ENCODE measurements around the gene NDUFAF7. TPM values are rescaled to one million over a fixed set of nuclear protein-coding genes. Genes with fewer than 3 reads are reported as not detected.
A peak's percentile ranks its signal among the peaks of the same experiment; 100 is the strongest.

NDUFAF7 gene
- polyA plus RNA-seq, 1 experiment = 23.3 TPM

GRCh38 chr2:37281916-37282315 lies 50.5 kb downstream of the NDUFAF7 start:
- Histone ChIP-seq H3K9me3 (ENCODE audit: control insufficient read depth, insufficient read depth, low read length) (no peaks in the 10 kb centered on the region), H3K4me3 (ENCODE audit: low read depth, low read length) (no peak overlapping the region), H3K27me3 (ENCODE audit: control insufficient read depth, insufficient read depth, low read length) (no peaks in the 10 kb centered on the region), H3K27ac (ENCODE audit: low read depth, low read length) (no peak overlapping the region)
- no peak for TF ChIP-seq CTCF (IDR thresholded peaks at IDR 0.05; ENCODE audit: low read depth, low read length)
- no peak for DNase-seq (ENCODE audit: low read depth, low spot score)
- ChIA-PET POLR2A (no interaction called here), CTCF (no interaction called here)

GRCh38 chr2:37282746-37283145 lies 51.3 kb downstream of the NDUFAF7 start:
- no peak overlapping the region for H3K4me3 ChIP-seq (ENCODE audit: low read depth, low read length)
- no peaks in the 10 kb centered on the region for H3K27me3 ChIP-seq (ENCODE audit: control insufficient read depth, insufficient read depth, low read length)
- no peaks in the 10 kb centered on the region for H3K9me3 ChIP-seq (ENCODE audit: control insufficient read depth, insufficient read depth, low read length)
- TF ChIP-seq CTCF (IDR thresholded peaks at IDR 0.05; ENCODE audit: low read depth, low read length) = no peak
- POLR2A ChIA-PET = interaction anchor here (0.6 to 1.0 kb wide), 3 partner anchors 32 to 42 kb away, joined by 4 to 9 read pairs (median 5); partner anchors contain the start of gene PRKD3
- CTCF ChIA-PET = interaction anchor here (3.2 kb wide), 1 partner anchor 595 kb away, joined by 10 read pairs; no protein-coding TSS in a partner anchor
- no peak for DNase-seq (ENCODE audit: low read depth, low spot score)
- peak overlapping the region; percentile 49 for H3K27ac ChIP-seq (ENCODE audit: low read depth, low read length)

- ChIA-PET POLR2A (interaction anchor here (0.6 to 1.5 kb wide), 4 partner anchors 31 to 42 kb away, joined by 4 to 9 read pairs (median 5); partner anchors contain the start of gene PRKD3), CTCF (interaction anchor here (0.6 to 3.2 kb wide), 3 partner anchors 29 to 611 kb away, joined by 3 to 10 read pairs (median 3); no protein-coding TSS in a partner anchor)
- H3K9me3 ChIP-seq (ENCODE audit: control insufficient read depth, insufficient read depth, low read length) = no peaks in the 10 kb centered on the region
- H3K27ac ChIP-seq (ENCODE audit: low read depth, low read length) = peak overlapping the region; percentile 49
- peak; percentile 60 for DNase-seq (ENCODE audit: low read depth, low spot score)
- TF ChIP-seq CTCF (IDR thresholded peaks at IDR 0.05; ENCODE audit: low read depth, low read length) = no peak
- no peaks in the 10 kb centered on the region for H3K27me3 ChIP-seq (ENCODE audit: control insufficient read depth, insufficient read depth, low read length)
- no peak overlapping the region for H3K4me3 ChIP-seq (ENCODE audit: low read depth, low read length)
These were observed 51.7 kb downstream of the NDUFAF7 start for GRCh38 chr2:37283207-37283606.

- Histone ChIP-seq H3K4me3 (ENCODE audit: low read depth, low read length) (no peak overlapping the region), H3K27ac (ENCODE audit: low read depth, low read length) (no peak overlapping the region), H3K9me3 (ENCODE audit: control insufficient read depth, insufficient read depth, low read length) (no peaks in the 10 kb centered on the region), H3K27me3 (ENCODE audit: control insufficient read depth, insufficient read depth, low read length) (no peaks in the 10 kb centered on the region)
- CTCF ChIA-PET = interaction anchor here (1.0 to 3.2 kb wide), 2 partner anchors 35 to 593 kb away, joined by 6 to 10 read pairs; no protein-coding TSS in a partner anchor
- POLR2A ChIA-PET = interaction anchor here (1.5 kb wide), 1 partner anchor 35 kb away, joined by 5 read pairs; no protein-coding TSS in a partner anchor
- TF ChIP-seq CTCF (IDR thresholded peaks at IDR 0.05; ENCODE audit: low read depth, low read length) = no peak
- DNase-seq (ENCODE audit: low read depth, low spot score) = no peak
These were observed 52.9 kb downstream of the NDUFAF7 start for GRCh38 chr2:37284381-37284780.

GRCh38 chr2:37287966-37288365 lies 56.5 kb downstream of the NDUFAF7 start:
- no peak for DNase-seq (ENCODE audit: low read depth, low spot score)
- ChIA-PET POLR2A (no interaction called here), CTCF (interaction anchor here (0.9 to 1.4 kb wide), 2 partner anchors 24 to 589 kb away, joined by 3 read pairs; no protein-coding TSS in a partner anchor)
- H3K9me3 ChIP-seq (ENCODE audit: control insufficient read depth, insufficient read depth, low read length) = no peaks in the 10 kb centered on the region
- H3K27me3 ChIP-seq (ENCODE audit: control insufficient read depth, insufficient read depth, low read length) = no peaks in the 10 kb centered on the region
- TF ChIP-seq CTCF (IDR thresholded peaks at IDR 0.05; ENCODE audit: low read depth, low read length) = no peak
- no peak overlapping the region for H3K27ac ChIP-seq (ENCODE audit: low read depth, low read length)
- H3K4me3 ChIP-seq (ENCODE audit: low read depth, low read length) = no peak overlapping the region

All from AG04450 (cell line).